Testis (tissue), 3 donors: ENCODE data around the gene GFRA1. TPM values are rescaled to one million over a fixed set of nuclear protein-coding genes. Genes with fewer than 3 reads are reported as not detected.

Source experiments
- DNase-seq: peaks from one replicate; pipeline ENCODE4 v3.0.0-alpha.2; 2019
- H3K27ac ChIP-seq, 2 donors: fragments of 200-600 bp; sonication (generic); one replicate each; pipeline ENCODE4 v1.5.1; 2019
- H3K27me3 ChIP-seq: fragments of 200-600 bp; sonication (generic); one replicate; pipeline ENCODE4 v1.5.1; 2019
- H3K36me3 ChIP-seq: fragments of 200-600 bp; sonication (generic); one replicate; pipeline ENCODE4 v1.5.1; 2017; ENCODE audit warnings: low read depth; ENCODE audit errors: missing control alignments
- H3K4me1 ChIP-seq: fragments of 200-600 bp; sonication (generic); one replicate; pipeline ENCODE4 v1.5.1; 2019
- H3K4me3 ChIP-seq, 2 donors: fragments of 200-600 bp; sonication (generic); one replicate each; pipeline ENCODE4 v1.5.1; 2017 to 2019
- H3K9me3 ChIP-seq: fragments of 200-600 bp; sonication (generic); one replicate; pipeline ENCODE4 v1.5.1; 2017
- CTCF ChIP-seq, 3 experiments: fragments of 450-650 bp in 2 of 3; fragments of 200-600 bp in 1 of 3; sonication (generic) in 1 of 3; IDR thresholded peaks; one replicate each; pipeline ENCODE4 v1.5.1; 2016 to 2019; ENCODE audit warnings: antibody characterized with exemption in 3 of 3, mild to moderate bottlenecking in 2 of 3, moderate library complexity in 1 of 3
- POLR2A ChIP-seq: fragments of 450-650 bp; IDR thresholded peaks from one replicate; pipeline ENCODE4 v1.6.1; 2017; ENCODE audit warnings: antibody characterized with exemption, mild to moderate bottlenecking, moderate library complexity
- WGBS, 2 donors: methylation state at CpG; one replicate each; pipeline ENCODE4 v1.1.5; 2018; 5-methylcytosine and 5-hydroxymethylcytosine counted together
- intact Hi-C: fragments of 100-400 bp; cut with DNase I; formaldehyde crosslinking; loops from one replicate; pipeline ENCODE4 v1.15.1; 2023; ENCODE audit warnings: low total_unique reads
- polyA plus RNA-seq: library from polyadenylated mRNA; stranded (reverse); fragments of 350-450 nt; fragmentation: Illumina TruSeq; extraction: RNeasy Lipid Tissue Mini Kit (QIAGEN cat#74804); gene quantifications from one replicate; pipeline ENCODE4 v1.2.3, GENCODE V29; 2014; ENCODE audit warnings: low read depth, low replicate concordance; ENCODE audit not compliant: insufficient read depth
- total RNA-seq, 2 donors: library from RNA; depleted of rRNA; stranded (reverse); fragments of >200 nt; gene quantifications; one replicate each; pipeline ENCODE4 v1.2.3, GENCODE V29; 2016

The GFRA1 gene
- total and polyA plus RNA-seq, 3 donors from 2014 or later: 8.6 to 23.8 (median 17.7) TPM

- Histone ChIP-seq H3K4me3 (no peak overlapping the region), H3K4me1 (no peaks in the 10 kb centered on the region), H3K9me3 (no peaks in the 10 kb centered on the region), H3K27ac (no peak overlapping the region), H3K27me3 (no peaks in the 10 kb centered on the region), H3K36me3 (no peaks in the 10 kb centered on the region)
- no peak for DNase-seq
- intact Hi-C loops: no loop called here
- 69 to 85% methylated on average over 3 of the region's 3 CpGs for WGBS, 2 donors
- TF ChIP-seq CTCF (IDR thresholded peaks at IDR 0.05) (no peak), POLR2A (no peak)
Measured at GRCh38 chr10:116024271-116024878, 248.6 kb downstream of the GFRA1 start.

GRCh38 chr10:116017405-116017804 lies 255.6 kb downstream of the GFRA1 start:
- Histone ChIP-seq H3K36me3 (no peaks in the 10 kb centered on the region), H3K27me3 (no peaks in the 10 kb centered on the region), H3K4me1 (no peaks in the 10 kb centered on the region), H3K4me3 (no peak overlapping the region), H3K27ac (no peak overlapping the region), H3K9me3 (no peaks in the 10 kb centered on the region)
- TF ChIP-seq CTCF (IDR thresholded peaks at IDR 0.05) (no peak), POLR2A (no peak)
- intact Hi-C loops: no loop called here
- WGBS, 2 donors: 82 to 86% methylated on average over 2 of the region's 2 CpGs
- no peak for DNase-seq

- no peak for TF ChIP-seq CTCF (IDR thresholded peaks at IDR 0.05)
- intact Hi-C loops: no loop called here
- no peaks in the 10 kb centered on the region for H3K36me3 ChIP-seq
- no peak overlapping the region for H3K4me3 ChIP-seq
- H3K9me3 ChIP-seq: no peaks in the 10 kb centered on the region
- 60 to 68% methylated on average over 7 of the region's 7 CpGs for WGBS, 2 donors
- no peaks in the 10 kb centered on the region for H3K4me1 ChIP-seq
- H3K27ac ChIP-seq: no peak overlapping the region
- no peak for DNase-seq
- no peaks in the 10 kb centered on the region for H3K27me3 ChIP-seq
Measured at GRCh38 chr10:116015583-116016333, 257.2 kb downstream of the GFRA1 start.

GRCh38 chr10:116014871-116015582 lies 258.0 kb downstream of the GFRA1 start:
- Histone ChIP-seq H3K27ac (no peak overlapping the region), H3K4me1 (no peaks in the 10 kb centered on the region), H3K27me3 (no peaks in the 10 kb centered on the region), H3K9me3 (no peaks in the 10 kb centered on the region), H3K4me3 (no peak overlapping the region), H3K36me3 (no peaks in the 10 kb centered on the region)
- no peak for DNase-seq
- no peak for TF ChIP-seq CTCF (IDR thresholded peaks at IDR 0.05)
- no peak for TF ChIP-seq POLR2A
- intact Hi-C loops: no loop called here
- 48 to 57% methylated on average over 8 of the region's 8 CpGs for WGBS, 2 donors
